A204.1 (cell line): ENCODE data around the gene DOCK1.

Experiments
- FAIRE-seq: peaks from 2 replicates; lab custom pipeline; 2012; peaks lifted over from hg19 to GRCh38; lab: Jason Lieb, UNC

The DOCK1 gene

DNA sequence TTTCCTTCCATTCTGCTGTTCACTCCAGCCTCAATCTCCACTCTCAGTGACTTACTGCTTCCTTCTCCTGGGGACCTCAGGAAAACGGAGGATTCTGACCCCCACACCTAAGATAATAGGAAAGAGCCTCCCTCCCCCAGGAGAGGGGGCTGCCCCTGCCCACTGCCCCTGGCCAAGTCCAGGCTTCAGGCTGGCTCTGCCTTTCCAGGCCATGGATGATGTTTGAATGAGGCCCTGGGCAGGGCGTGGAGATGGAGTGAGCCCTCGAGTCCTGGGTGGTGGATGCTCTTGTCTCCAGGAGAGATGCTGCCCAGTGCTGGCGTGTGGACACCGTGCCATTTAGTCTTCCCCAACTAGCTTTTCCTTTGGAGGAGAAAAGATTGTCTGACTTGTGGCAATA is 184.2 kb downstream of the DOCK1 start:
- FAIRE-seq, result no peak

DNA sequence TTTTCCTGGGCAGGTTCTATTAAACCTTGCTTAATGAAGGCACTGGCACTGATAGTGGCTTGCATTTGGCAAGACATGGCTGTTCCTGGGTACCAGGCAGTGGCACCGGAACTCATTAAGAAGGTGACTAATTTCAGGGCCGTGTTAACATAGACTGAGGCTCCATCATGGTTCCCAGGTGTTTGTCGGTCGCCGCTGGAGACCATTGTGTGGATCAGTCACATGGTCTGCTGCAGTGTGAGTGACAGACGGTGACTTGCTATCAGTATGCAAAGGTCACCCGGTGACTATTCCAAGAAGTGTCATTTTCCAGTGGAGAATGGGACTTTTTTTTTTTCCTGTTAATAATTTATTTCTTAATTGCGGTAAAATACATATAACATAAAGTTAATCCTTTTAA is 184.9 kb downstream of the DOCK1 start:
- no peak for FAIRE-seq

DNA sequence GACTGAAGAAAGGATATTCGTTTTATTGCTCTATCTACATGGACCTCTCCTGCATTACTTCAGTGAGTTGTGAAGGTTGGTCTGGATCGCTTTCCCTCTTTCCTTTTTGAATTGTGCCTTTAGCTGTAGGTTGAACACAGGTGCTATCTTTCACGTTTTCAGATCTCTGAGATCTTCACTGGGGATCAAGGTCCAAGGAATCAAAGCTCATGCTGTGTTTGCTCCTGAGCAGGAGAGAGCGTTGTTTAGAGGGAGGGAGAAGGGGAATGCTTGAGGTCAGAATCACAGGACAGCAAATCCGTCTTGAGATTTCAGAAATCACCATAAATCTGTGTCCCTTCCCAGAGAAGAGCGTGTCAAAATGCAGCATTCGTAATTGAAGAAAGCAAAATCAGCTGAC is 186.1 kb downstream of the DOCK1 start:
- no peak for FAIRE-seq

DNA sequence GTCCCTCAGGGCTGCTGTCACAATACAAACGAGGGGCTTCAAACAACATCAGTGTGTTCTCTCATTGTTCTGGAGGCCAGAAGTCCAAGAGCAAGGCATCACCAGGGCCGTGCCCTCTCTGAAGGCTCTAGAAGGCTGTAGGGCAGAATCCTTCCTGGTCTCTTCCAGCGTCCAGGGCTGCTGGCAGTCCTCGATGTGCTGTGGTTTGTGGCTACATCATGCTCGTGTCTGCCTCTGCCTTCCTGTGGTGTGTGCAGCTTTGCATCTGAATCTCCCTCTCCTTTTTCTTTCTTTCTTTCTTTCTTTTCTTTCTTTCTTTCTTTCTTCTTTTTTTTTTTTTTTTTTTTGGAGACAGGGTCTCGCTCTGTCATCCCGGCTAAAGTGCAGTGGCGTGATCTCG is 187.7 kb downstream of the DOCK1 start:
- FAIRE-seq, result no peak

DNA sequence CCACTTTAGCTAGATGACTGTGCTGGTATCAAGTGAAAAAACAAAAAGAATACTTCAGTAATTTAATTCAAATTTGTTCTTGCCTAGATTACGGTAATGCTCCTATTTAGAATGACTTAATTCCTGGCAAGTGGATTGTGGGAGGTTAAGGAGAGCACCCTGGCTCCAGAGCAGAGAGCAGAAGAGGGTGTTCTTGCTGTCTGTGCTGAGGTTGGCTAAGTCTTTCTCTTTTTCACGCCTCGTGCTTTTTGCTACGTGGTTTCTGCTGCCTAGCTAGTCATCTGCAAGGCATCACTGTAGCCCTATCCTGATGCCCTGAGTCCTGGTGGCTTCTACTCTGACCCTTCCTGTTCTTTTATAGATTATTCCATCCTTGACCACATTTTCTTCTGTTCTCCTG is 189.8 kb downstream of the DOCK1 start:
- no peak for FAIRE-seq

DNA sequence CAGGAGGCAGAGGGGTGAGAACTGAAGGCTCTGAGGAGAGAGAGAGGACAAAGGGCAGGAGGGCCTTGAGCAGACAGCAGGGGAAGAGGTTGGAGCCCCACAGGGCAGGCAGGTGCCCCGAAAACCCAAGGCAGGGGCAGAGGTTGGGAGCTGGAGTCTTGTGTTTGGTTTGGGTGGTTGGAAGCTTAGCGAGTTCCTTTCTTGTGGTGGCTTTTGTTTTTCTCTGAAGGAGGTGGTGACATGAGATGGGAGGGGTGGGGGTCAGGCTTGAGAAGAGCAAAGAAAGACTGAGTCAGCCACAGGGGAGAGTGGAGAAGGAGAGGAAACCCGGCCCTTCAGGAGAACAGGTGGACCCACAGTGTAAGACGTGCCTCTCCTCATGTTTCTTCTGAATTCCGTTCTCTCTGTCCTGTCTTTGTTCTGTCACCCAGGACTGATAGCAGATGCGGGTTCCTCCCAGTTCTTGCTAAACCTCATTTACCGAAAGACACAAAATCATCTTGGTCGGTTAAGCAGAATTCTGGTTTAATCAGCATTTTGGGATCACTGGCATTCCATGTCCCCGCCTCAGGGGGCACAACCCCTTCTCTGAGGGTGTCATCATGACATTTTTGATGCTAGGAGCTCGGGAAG is 195.9 kb downstream of the DOCK1 start:
- FAIRE-seq, result no peak

DNA sequence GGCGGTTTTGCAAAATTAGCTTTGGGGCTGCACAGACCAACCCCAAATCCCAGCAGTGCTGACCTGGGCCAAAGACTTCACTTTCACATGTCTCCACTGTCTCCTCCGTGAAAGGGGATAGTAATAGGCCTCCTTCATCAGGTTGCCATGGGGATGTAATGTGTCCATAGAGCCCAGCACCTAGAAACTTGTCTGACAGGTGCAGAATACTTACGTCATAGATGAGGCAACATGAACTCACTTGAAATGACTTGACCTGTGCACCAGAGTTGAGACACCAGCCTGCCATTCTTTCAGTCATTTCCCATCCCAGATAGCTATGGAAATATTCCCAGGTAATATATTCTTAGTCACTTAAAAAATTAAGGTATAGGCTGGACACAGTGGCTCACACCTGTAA is 196.9 kb downstream of the DOCK1 start:
- FAIRE-seq, result no peak

DNA sequence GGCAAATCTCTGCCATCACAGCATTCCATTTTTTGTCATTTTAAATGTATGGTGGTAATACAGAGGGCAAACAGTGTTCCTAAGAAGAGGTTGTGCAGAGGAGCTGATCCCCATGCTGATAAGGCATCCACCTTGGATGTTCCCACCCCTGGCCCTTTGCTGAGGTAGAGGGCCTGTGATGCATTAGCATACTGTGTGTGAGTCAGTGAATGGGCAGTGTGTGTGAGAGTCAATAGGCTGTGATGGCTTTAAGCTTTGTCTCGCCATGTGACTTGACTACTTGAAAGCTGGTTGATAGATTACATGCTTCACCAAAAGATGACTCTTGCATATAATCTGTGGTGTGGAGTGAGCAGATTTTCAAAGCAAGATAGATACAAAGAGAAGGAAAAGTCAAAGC is 209.9 kb downstream of the DOCK1 start:
- FAIRE-seq, result no peak

DNA sequence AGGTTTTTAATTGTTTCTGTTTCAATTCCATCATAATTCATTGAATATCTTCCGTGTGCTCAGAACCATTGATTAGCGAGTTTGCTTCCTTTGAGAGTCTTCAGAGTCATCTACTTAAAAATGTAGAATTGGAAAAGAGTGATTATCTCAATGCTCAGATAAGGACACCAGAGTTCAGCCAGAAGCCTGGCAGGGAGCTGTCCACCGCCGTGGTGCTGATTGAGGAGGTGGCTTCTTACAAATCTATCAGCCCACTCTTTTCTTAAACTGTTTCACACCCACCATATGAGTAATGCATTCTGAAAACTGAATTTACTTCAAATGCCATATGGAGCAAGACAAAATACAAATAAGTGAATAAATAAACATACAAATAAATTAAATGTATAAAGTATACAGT is 211.9 kb downstream of the DOCK1 start:
- no peak for FAIRE-seq

DNA sequence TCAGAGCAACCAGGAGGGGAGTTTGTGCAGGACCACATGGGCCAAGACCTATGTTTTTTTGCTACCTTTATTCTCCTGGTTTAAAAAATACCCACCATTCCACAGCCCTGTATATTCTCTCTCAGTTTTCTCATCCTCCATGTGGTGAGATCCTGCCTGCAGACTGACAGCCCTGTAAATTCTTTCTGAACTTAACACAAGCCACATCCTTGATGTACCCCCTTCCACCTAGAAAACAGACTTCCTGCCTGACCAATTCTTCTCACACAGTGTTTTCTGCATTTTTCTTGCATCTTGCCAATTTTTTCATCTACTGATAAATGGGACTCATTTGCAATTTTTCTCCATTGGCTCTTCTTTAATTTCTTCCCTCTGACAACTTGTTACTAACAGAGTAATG is 212.8 kb downstream of the DOCK1 start:
- no peak for FAIRE-seq

DNA sequence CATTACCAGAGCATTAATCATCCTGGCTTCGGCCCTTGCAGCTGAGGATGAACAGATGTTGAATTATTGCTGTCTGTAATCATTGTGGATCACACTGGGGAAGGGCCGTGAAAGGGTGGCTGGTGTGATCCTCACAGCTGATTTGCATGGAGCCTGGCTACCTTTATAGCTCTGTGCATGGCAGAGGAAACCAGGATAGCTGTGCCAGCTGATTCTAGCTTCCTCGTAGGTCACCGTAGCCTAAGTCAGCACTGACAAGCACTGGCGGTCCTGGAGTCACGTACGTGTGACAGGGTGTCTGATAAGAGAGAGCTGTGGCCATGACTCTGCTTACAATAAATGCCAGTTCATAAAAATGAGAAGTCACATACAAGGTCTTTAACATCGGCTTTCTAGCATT is 214.7 kb downstream of the DOCK1 start:
- no peak for FAIRE-seq

DNA sequence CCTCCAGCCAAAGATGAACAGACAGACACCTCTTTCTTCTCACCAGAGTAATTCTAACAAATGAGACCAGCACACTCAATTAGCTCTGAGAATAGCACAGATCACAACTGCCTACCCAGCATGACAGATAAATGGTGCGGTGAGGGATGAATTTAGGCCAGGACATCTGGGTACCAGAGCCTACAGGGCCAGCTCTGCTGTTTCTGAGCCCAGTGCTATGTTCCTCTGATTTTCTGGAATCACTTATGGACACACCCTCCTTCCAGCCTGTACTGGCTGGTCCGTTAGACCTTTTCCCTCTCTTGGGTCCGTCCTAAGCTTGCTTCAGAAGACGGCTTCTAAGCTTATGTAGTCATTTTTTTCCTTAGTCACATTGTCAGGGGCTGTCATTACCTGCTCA is 217.6 kb downstream of the DOCK1 start:
- FAIRE-seq, result no peak

DNA sequence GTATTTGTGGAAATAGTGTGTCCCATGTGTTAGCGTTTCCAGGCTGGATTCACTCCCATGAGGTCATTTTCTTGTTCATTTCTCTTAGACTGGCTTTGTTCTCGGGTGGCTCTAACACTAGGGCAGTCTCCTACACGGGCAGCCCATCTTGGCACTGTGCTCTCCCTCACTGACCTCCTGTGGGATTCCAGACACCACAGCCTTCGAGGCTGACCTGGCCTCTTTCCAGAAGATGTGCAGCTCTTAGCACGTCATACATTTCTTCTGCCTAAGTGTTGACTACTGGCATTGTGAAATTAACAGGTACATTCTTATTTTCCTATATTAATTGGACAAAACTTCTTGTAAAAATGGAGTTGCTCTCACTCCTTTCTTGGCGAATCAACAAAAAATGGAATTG is 218.4 kb downstream of the DOCK1 start:
- FAIRE-seq, result no peak

DNA sequence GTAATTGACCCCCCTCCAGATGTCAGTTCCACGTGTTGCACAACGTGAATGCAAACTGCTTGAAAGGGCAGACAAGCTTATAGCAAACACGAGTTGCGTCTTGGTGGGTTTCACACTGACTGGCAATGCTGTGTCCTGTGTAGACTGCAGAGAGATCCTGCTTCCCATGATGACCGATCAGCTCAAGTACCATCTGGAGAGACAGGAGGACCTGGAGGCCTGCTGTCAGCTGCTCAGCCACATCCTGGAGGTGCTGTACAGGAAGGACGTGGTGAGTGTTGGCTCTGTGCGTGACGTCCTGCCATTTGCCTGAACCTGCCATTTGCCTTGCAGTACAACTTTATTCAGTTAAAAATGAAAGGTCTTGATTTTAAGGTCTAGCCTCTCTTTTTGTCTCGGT is 220.1 kb downstream of the DOCK1 start:
- FAIRE-seq, result no peak

DNA sequence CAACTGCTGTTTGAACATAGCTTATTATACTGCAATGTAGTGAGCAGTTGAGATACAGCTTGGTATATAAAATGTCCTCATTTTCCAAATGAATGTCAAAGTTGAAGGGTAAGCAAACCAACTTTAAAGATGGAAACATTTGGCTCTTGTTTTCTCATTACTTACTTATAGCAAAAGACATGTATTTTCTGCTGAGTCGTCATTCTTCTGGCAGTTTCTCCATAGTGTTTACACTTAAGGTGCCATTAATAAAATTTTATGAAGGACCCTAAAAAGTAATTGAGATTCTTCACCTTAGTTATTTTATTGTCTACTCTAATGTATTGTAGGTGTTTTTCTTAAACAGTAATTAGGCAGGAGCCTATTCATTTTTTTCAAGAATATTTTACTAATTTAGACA is 222.6 kb downstream of the DOCK1 start:
- FAIRE-seq, result no peak

DNA sequence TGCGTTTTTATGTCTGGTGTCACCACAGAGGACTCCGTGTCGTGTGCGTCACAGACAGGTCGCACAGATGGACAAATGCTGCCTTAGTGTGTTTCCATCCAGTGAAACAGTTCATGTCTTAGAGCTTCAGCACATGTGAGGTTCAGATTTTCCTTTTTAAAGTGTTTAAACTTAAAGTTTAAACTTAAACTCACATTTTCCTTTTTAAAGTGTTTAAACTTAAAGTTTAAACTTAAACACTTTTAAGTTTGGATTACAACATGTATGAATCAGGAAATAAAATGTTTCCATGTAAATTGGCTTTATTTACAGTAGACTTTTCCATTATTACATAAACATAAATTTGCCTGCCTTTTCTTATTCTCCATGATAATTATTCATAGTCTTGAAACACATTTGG is 223.9 kb downstream of the DOCK1 start:
- peak; percentile 16 for FAIRE-seq

DNA sequence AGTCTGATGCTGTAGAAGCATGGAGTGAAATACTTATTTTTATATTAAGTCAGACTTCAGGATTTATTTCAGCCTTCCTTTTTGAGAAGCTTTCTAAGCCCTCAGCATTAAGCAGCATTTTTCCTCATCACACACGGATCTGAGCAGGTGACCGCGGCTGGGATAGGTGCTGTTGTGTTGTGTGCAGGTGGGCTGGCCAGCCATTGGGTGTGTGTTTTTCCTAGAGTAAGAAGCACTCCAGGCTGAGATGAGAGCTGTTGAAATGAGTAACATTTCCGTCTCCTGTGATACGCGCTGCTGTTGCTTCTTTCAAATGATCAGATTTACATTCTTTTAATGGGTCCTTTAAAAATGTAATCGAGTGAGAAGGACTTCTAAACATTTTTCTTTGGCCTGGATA is 227.2 kb downstream of the DOCK1 start:
- FAIRE-seq, result no peak

DNA sequence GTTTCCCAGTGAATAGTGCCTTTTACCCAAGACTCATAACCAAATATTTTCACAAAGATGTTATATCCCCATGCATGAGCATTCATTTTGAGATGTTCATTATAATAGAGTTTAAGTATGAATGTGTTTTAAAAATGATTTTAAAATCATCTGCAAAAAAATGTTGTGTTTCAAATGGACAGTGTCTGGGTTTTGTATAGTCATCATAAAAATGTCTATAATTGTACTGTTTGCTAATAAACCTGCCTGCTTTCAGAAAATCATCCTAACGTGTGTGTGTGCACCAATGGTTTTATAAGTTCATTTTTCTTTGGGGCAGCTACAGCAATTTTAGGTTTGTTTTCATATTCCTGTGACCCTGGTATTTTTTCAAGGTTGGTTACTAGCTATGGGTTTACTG is 228.0 kb downstream of the DOCK1 start:
- FAIRE-seq, result no peak

DNA sequence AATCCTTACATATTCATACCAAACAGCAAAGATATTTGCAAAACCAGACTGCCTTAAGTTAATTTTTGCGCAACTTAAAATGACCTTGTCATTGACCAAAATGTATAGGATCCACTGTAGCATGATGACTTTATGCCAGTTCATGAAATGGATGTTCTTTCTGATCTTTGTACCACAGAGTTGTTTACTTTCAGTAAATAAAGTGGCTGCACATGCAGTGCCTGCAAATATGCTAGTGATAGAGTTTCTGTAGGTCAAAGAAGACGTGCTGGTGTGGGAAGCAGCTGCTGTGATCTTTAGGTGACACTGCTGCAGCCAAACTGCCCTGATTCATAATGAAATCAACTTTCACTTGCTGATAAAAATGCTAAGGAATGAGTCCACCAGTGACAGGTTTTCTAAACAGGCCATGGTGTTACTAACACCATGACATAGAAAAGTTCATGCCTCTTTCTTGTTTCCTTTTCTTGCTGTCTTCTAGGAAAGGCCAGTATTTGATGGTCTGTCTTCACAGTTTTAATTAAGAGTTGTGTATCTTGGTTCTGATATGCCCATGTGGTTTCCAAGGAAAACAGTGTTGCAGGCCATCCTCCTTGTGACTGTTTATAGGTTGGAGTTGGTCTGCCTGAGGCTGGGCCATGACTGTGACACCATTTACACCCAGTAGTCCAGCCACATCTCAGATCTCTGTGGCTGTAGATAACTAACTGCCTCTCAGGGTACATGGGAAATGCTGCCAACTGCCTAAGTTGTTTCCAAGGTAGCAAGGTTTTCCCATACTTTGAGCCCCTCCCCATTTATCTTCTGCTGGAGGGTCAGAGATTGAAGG is 228.7 kb downstream of the DOCK1 start:
- no peak for FAIRE-seq

DNA sequence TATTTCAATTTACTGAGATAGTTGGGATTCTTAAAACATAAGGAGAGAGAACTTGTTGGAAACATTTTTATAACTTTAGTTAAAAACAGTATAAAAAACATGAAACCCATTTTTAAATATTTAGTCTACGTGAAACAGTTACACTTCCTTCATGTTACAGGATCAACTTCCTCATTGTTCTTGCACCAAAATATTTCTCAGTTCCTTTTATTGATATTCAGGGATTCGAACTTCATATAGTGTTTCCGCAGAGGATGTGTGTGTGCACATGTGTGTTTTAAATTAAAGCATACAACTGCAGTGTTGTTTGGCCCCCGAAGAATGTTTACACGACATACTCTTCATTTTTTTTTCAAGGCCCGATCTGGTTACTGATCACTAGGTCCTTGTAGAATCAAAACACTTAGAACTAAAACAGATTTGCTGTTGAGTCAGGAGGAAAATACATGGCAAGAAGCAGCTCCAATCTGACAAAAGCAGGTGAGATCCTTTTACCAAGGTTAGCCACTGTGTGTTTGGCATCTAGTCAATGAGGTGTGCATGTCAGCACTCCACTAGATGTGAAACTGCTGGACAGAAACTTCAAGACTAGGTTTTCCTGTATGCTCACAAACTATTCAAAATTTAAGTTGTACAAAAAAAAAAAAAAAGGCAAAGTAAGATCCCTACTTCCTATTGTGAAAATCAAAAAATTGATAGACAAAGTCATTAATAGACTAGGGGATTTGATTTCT is 230.8 kb downstream of the DOCK1 start:
- no peak for FAIRE-seq

DNA sequence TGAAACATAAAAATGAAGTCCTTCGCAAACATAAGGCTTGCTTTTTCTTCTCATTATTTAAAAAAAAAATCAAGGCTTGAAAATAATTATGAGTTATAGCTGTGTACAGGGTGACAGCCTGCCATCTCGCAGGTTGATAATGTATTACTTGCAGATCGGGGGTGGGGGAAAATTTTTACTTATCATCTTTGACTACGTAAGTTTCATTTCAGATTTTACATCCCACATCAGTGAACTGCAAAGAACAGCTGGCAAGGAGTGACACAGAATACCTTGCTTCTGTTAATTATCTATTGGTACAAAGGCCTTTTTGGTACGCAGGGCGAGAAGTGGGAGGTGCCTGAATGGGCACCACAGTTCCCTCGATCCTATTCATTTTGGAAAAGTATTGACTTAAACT is 232.2 kb downstream of the DOCK1 start:
- no peak for FAIRE-seq

DNA sequence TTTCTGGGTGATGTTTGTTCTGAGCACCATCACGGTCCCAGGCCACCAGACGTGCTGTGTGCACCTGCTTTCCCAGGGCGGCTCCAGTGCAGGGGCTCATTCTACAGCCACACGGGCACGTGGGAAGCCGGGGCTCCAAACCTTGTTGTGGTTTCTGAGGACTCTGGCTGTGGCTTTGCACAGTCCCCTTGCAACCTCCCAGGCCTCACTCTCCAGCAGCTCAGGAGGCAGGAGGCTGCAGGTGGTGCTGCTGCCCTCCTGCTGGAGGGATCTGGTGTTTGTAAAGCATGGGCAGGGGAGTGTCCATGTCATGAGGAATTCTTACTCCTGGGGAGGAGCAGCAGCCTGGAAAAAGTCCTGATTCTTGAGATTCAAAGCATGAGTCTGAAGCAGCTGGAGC is 236.9 kb downstream of the DOCK1 start:
- FAIRE-seq, result no peak

DNA sequence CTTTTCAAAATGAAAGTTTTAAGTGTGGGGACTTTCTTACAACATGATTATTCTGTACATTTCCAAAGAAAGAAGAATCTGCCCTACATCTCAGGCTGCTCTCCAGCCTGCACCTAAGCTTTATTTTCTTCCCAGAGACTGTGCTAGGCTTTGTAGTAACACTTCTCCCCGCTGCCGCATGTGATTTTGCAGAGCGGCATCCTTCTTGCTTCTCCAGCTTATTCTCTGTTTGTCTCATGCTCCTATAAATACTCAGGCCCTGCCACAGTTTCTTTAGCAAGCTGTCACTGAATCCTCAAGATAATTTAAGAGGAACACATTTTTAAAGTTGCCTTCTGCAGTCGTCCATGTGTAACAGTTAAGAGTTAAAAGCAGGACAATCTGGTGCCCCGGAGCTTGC is 237.6 kb downstream of the DOCK1 start:
- no peak for FAIRE-seq

DNA sequence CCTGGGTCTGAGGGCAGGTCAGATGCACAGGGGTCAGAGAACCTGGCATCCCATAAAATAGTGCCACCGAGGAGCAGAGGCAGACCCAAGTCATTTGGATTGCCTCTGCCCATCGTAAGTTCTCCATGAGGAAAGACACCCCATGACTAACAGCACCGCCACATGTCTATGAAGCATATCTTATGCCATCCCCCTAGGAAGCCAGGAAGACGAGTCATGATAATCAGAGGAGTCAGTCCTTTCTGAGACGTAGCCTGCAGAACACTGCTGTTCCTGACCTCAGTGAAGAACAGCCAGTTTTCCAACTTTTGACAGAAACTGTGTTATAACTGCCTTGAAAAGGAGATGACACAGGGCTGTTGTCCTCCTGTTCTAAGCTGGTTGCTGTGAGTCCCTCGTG is 239.9 kb downstream of the DOCK1 start:
- no peak for FAIRE-seq
